ENCODE results near the gene PPFIA2. TPM values are rescaled to one million over a fixed set of nuclear protein-coding genes. Genes with fewer than 3 reads are reported as not detected.

The PPFIA2 gene
- polyA plus RNA-seq, 1 donor from 2014 or later, result 65.3 TPM

- H3K4me3 ChIP-seq (ENCODE audit: low read length), result no peak overlapping the region
- no peaks in the 10 kb centered on the region for H3F3A ChIP-seq (ENCODE audit: insufficient read depth, low read length, poor library complexity, severe bottlenecking)
- H3K9me2 ChIP-seq (ENCODE audit: insufficient read depth, low read length), result no peaks in the 10 kb centered on the region
- H4K20me1 ChIP-seq (ENCODE audit: insufficient read depth), result no peaks in the 10 kb centered on the region
- no peak overlapping the region for H3K27ac ChIP-seq (ENCODE audit: low read length)
- H3K9me3 ChIP-seq (ENCODE audit: low read length), result no peaks in the 10 kb centered on the region
- no peak for TF ChIP-seq CTCF (IDR thresholded peaks at IDR 0.05; ENCODE audit: poor library complexity, severe bottlenecking)
- no peak for TF ChIP-seq EZH2 (IDR thresholded peaks at IDR 0.05; ENCODE audit: borderline replicate concordance, insufficient read depth, low read length, poor library complexity, severe bottlenecking)
- TF ChIP-seq MXI1 (conservative IDR thresholded peaks at IDR 0.05; ENCODE audit: poor library complexity, severe bottlenecking), result no peak
- TF ChIP-seq EP300 (conservative IDR thresholded peaks at IDR 0.05; ENCODE audit: poor library complexity, severe bottlenecking), result no peak
- TF ChIP-seq POLR2AphosphoS5 (IDR thresholded peaks at IDR 0.05), result no peak
- H3K4me2 ChIP-seq (ENCODE audit: low read length), result no peak overlapping the region
- no peak overlapping the region for H2AFZ ChIP-seq (ENCODE audit: low read depth, low read length)
- no peak overlapping the region for H3K9ac ChIP-seq (ENCODE audit: low read length)
- peaks cover 9% of the 10 kb centered on the region for H3K36me3 ChIP-seq (ENCODE audit: insufficient read depth, low read length)
- H3K79me2 ChIP-seq (replicated peaks; ENCODE audit: insufficient read depth, low read length), result no peaks in the 10 kb centered on the region
- no peaks in the 10 kb centered on the region for H3K27me3 ChIP-seq (ENCODE audit: insufficient read depth, low read depth, low read length)
Measured at GRCh38 chr12:81263072-81263471, 496.1 kb downstream of the PPFIA2 start.

GRCh38 chr12:81261508-81262207, 497.5 kb downstream of the PPFIA2 start:
- Histone ChIP-seq H3K9me2 (ENCODE audit: insufficient read depth, low read length) (no peaks in the 10 kb centered on the region), H3K27ac (ENCODE audit: low read length) (no peak overlapping the region), H2AFZ (ENCODE audit: low read depth, low read length) (no peak overlapping the region), H3K36me3 (ENCODE audit: insufficient read depth, low read length) (peaks cover 9% of the 10 kb centered on the region), H3K4me3 (ENCODE audit: low read length) (no peak overlapping the region), H3K4me2 (ENCODE audit: low read length) (no peak overlapping the region), H3K9ac (ENCODE audit: low read length) (no peak overlapping the region), H3K27me3 (ENCODE audit: insufficient read depth, low read depth, low read length) (no peaks in the 10 kb centered on the region), H4K20me1 (ENCODE audit: insufficient read depth) (no peaks in the 10 kb centered on the region), H3K9me3 (ENCODE audit: low read length) (no peaks in the 10 kb centered on the region), H3K79me2 (replicated peaks; ENCODE audit: insufficient read depth, low read length) (no peaks in the 10 kb centered on the region), H3F3A (ENCODE audit: insufficient read depth, low read length, poor library complexity, severe bottlenecking) (no peaks in the 10 kb centered on the region)
- TF ChIP-seq REST (IDR thresholded peaks at IDR 0.05; ENCODE audit: borderline replicate concordance) (no peak), EZH2 (IDR thresholded peaks at IDR 0.05; ENCODE audit: borderline replicate concordance, insufficient read depth, low read length, poor library complexity, severe bottlenecking) (no peak), MXI1 (conservative IDR thresholded peaks at IDR 0.05; ENCODE audit: poor library complexity, severe bottlenecking) (no peak), RAD21 (conservative IDR thresholded peaks at IDR 0.05) (no peak), TAF1 (IDR thresholded peaks at IDR 0.05; ENCODE audit: low read depth) (no peak), SMC3 (conservative IDR thresholded peaks at IDR 0.05; ENCODE audit: poor library complexity) (no peak), CTCF (IDR thresholded peaks at IDR 0.05; ENCODE audit: poor library complexity, severe bottlenecking) (no peak), POLR2AphosphoS5 (IDR thresholded peaks at IDR 0.05) (no peak), EP300 (conservative IDR thresholded peaks at IDR 0.05; ENCODE audit: poor library complexity, severe bottlenecking) (no peak)

Data from neural cell (in vitro differentiated cells).